Stimulated activated naive CD8-positive, alpha-beta T cell treated with anti-CD3 and anti-CD28 coated beads, Interleukin-15, Interleukin-2, amounts not matched to agents 100 U/mL and 50 U/mL, for 24 hours (primary cell): Measurements from ENCODE around the gene PSMD11.

Experiments used
- ATAC-seq: fragments of 150-1000 bp; cut with Tn5 transposase; one replicate; pipeline ENCODE4 v1.10.0; 2021
- DNase-seq: peaks from one replicate; pipeline ENCODE4 v3.0.0; 2021

The PSMD11 gene

DNA sequence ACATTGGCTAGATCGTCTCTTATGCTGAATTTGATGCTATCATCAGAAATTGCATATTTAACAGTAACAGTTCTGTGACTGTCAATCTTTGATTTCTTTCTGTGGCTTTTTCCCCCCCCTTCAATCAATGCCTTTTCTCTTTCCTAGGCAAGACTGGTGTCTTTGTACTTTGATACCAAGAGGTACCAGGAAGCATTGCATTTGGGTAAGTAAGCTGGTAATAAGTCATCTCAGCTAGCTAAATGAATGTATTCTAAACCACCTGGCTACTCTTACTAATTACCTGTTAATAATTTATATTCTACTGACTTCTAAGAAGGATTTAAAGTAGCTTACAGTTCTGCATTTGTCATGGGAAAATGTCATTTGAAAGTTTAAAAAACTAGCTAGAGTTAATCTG lies 20.1 kb downstream of the PSMD11 start:
- ATAC-seq (no peak), DNase-seq (no peak)

DNA sequence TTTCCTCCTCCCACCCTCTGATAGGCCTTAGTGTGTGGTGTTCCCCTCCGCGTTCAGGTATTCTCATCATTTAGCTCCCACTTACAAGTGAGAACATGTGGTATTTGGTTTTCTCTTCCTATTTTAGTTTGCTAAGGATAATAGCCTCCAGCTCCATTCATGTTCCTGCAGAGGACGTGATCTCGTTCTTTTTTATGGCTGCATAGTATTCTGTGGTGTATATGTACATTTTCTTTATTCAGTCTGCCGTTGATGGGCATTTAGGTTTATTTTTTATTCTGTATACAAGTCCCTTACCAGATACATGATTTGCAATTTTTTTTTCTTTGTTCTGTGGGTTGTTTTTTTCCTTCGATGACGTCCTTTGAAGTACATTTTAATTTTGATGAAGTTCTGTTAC lies 23.6 kb downstream of the PSMD11 start:
- DNase-seq (no peak), ATAC-seq (no peak)

DNA sequence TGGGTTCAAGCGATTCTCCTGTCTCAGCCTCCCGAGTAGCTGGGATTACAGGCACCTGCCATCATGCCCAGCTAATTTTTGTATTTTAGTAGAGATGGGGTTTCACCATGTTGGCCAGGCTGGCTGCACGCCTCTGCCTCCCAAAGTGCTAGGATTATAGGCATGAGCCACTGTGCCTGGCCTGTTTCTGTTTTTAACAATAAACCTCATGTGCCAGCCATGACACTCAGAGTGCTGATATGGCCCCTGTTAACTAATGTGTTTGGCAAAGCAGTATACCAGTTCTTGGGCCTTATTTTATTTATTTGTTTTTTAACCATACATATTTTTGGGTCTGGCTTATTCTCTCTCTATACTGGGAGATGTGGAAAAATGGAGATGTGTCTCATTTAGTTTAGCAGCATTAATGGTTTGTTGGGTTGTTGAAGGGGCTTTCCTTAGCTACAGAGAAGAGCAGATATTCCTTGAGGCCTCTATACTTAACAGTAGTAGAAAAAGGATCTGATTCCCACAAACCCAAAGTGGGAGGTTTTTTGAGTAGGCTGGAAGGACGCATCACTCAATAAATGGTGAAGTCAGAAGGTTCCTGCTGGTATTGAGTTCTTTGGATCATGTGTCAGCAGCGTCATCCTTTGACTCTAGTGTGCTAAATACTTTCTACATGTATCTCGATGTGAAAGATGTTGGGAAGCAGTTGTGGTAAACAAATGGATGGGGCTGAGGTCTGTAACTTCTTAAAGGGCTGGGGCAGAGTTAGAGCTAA lies 26.3 kb downstream of the PSMD11 start:
- DNase-seq = no peak
- ATAC-seq = no peak

DNA sequence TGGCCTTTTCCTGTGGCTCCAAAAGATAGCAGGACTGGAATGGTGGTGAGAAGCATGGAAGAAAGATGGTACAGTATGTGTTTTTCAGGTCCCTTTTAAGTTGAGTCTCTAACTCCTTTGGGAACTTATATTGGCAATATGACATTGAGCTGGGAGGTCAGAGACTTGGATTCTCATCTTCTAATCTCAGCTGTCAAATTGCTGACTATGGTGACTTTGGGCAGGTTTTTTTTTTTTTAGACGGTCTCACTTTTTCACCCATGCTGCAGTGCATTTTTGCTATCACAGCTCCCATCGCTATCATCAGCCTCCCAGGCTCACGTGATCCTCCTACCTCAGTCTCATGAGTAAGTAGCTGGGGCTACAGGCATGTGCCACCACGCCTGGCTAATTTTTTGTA lies 27.3 kb downstream of the PSMD11 start:
- no peak for ATAC-seq

DNA sequence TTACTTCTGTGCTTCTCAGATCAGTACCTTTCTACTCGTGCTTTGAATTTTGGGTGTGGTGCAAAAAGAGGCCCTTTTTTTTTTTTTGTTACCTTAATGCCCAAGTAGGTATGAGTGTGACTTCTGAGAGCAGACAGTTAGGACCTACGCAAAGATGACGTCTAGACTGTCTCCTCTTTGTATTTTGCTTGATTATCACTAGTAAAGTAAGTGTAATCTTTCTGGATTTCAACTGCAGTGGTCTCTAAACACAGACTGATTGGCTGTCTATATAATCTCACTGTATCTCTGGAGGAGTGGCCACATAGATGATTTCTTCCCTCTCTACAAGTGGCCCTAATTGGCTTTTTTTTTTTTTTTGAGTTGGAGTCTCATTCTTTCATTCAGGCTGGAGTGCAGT lies 30.9 kb downstream of the PSMD11 start:
- ATAC-seq (no peak), DNase-seq (no peak)

More for the DNA sequence above, 27.3 kb downstream of the PSMD11 start:
- no peak for DNase-seq

DNA sequence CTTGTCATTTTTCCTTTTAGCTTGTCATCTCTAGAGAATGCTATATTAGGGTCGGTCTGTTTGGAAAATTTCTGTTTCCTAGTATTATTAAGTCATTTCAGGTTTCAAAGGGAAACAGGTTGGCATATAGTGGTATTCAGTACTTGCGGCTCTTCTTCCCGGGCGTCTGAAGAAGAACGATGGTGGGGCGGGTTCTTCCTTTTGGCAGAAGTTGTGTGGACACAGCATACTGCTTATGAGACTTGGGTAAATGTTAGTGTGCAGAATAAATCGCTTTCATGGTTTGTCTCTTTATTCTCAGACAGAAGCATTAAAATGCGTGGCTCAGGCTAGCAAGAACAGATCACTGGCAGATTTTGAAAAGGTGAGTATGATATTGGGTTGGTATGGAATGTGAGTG lies 32.9 kb downstream of the PSMD11 start:
- ATAC-seq (no peak), DNase-seq (no peak)

DNA sequence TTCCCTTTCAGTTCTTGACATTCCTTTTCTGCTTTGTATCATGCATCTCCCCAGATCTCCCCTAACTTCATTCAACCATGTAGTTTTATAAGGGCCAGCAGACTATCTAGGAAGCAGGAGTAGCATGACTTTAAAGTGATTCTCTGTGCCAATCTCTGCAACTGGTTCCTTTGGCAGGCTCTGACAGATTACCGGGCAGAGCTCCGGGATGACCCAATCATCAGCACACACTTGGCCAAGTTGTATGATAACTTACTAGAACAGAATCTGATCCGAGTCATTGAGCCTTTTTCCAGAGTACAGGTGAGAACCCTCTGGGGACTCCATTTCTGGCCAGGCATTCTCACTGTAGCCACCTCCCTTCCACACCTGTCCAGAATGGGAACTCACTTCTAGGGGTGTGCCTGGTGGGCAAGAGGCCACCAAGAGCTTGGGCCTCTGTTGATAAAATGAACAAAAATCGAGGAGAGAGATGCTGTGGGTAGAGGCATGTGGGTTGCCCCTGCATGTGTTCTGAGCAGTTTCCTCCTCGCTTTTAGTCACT lies 34.8 kb downstream of the PSMD11 start:
- ATAC-seq (no peak), DNase-seq (no peak)

DNA sequence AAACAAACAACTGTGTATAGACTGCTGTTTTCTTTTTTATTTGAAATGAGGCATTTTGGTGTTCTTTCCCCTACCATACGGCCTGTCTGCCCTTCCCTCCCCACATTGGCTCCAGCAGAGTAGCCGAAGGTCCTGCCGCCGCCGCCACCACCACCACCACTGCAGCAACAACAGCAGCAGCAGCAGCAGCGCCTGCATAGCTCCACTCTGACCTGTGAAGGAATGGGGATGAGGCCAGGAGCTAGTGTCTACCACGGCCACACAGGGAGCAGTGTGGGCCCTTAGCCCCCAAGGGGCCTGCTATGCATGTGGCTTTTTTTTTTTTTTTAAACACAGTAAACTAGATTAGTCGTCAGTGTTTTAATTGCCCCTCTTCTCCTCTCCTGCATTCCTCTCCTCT lies 36.9 kb downstream of the PSMD11 start:
- no peak for ATAC-seq
- DNase-seq = no peak

DNA sequence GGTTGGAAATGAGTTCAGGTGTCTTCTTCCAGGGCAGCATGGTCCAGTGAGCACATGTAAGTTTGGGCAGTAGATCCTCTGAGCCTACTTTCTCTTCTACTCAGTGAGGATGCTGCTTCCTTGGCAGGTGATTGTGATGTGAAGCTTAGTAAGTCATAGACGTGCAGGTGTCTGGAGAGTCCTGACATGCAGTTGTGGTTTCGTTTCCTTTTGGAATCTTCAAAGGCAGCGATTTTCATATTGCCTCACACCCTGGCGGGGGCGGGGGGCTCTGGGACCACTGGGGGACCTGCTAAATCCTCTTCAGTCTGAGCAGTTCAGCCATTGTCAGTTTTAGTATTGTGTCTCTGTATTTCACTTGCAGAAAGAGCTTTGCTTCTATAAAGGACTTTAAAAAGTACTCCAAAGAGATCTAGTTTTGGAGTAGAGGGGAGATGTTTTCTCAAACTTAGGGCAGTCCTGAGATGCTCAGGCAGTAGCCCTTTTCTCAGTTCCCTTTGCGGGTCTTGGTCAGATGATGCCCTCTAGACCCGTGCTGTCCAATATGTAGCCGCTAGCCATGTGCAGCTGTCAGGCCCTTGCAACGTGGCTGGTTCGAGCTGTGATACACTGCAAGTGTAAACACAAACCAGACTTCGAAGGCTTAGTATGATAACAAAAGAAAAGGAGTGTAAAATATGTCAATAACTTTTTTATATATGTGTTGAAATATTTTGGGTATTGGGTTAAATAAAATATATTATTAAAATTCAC lies 38.4 kb downstream of the PSMD11 start:
- no peak for DNase-seq
- no peak for ATAC-seq

DNA sequence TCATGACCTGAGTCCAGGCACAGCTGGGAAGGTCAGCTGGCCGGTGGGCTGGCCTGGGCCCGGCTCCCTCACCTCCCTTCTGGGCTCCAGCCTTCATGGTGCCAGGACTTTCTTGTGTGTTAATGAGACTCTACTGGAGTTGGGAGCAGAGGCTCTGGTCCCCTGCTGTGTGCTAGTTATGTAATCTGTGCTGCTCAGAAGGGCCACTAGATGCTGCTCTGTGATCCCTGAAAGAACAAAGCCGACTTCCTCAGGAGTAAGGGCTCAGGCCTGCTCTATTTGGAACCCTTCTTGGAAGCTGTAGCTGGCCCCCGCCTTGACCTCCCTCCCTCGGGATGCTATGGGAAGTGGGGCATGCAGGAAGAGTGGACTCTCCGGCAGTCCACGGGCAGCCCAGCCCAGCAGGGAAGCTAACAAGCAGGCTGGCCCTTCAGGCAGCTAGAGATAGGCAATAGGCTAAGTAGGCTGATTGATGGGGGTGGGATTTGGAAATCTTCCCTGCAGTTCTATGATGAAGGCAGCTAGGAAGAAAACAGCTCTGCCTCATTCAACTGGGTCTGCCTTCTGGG lies 39.2 kb downstream of the PSMD11 start:
- ATAC-seq (no peak), DNase-seq (no peak)

DNA sequence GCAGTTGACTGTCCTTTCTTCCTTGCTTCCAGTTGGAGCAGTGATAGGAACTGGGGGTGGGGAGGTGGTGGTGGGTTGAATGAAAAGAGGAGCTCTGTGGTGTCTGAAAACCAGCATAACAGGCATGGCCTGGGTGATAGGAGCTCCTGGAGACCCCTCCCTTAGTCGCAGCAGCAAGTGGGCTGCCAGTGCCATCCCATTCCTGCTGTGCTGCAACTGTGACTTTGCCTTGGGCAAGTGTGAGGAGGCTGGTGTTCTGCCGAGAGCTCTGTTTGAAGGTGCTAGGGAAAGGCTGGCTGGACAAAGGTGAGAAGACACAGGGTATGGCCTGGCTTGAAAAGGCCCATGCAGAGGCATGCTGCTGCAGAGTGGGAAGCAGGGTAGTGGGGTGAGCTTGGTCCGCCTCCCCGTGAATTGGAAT lies 39.7 kb downstream of the PSMD11 start:
- ATAC-seq (no peak), DNase-seq (no peak)

DNA sequence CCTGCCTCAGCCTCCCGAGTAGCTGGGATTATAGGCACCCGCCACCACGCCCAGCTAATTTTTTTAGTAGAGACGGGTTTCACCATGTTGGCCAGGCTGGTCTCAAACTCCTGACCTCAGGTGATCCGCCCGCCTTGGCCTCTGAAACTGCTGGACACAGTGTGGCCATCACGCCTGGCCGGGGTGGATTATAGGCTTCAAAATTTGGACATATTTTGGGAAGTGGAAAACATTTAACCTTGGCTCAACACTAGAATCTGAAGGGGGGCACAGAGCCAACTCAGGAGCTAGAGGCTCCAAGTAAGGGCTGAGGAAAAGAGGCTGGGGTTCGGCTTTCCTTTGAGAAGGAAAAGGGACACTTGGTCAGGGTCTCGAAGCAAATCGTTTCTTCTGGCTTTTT lies 40.3 kb downstream of the PSMD11 start:
- DNase-seq = no peak
- no peak for ATAC-seq

DNA sequence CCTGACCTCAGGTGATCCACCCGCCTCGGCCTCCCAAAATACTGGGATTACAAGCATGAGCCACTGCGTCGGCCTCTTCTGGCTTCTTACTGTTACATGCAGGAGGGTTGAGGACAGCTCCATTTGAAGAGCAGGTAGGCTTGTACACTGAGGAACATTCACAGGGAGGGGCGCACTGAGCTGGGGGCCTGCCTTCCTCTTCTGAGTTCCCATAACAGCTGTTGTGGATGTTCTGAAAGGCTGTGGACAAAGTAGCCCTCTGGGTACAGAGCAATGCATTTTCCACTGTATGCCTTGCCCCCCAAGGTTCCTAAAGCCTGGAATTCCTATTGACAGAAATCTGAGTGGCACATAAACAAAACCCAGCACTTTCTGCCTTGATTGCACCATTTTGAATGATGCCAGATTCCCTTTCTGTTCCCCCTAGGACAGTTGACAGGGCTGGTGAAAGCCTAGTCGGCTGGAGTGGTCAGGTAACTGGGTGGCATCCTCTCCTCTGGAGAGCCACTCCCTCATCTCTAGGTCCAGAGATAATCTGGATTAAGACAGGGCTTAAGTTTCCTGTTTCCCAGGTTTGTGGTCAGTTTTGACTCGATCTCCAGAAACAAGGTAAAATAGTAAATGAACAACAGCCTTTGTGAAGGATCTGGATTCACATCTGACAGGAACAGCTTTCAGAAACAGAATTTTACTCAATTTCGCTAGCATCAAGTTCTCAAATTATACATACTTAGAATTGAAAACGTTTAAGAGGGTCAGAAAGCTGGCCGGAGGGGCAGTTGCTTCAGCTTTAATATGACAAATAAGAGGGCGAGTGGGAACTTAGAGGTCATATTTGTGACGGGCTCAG lies 41.2 kb downstream of the PSMD11 start:
- no peak for ATAC-seq
- DNase-seq = no peak

DNA sequence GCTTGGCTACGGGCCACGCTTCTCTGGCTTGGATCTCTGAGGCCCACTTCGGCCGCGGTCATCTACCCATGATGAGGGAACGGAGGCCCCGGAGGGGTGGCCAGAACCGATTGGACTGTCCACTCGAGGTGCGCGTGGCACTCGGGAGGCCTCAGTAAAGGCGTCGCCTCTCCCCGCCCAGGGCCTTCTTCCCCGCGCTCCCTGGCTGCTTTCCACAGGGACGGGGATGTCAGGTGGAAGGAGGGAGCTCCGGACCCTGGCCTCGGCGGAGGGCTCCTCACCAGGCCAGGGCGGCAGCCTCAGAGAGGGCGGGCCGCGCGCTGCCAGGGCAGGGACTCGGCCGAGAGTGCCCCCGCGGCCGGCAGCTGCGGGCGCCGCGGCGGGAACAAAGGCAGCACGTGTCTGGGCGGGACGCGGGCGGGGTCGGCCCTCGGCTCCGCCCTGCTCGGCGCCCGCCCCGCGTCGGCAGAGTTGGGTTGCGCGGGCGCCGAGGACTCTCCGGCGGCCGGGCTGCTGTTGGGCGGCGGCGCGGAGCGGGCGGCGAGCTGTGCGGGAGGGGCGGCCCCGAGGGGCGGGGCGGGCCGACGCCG lies 41.9 kb downstream of the PSMD11 start:
- ATAC-seq (peak; percentile 78), DNase-seq (peak; percentile 76)

DNA sequence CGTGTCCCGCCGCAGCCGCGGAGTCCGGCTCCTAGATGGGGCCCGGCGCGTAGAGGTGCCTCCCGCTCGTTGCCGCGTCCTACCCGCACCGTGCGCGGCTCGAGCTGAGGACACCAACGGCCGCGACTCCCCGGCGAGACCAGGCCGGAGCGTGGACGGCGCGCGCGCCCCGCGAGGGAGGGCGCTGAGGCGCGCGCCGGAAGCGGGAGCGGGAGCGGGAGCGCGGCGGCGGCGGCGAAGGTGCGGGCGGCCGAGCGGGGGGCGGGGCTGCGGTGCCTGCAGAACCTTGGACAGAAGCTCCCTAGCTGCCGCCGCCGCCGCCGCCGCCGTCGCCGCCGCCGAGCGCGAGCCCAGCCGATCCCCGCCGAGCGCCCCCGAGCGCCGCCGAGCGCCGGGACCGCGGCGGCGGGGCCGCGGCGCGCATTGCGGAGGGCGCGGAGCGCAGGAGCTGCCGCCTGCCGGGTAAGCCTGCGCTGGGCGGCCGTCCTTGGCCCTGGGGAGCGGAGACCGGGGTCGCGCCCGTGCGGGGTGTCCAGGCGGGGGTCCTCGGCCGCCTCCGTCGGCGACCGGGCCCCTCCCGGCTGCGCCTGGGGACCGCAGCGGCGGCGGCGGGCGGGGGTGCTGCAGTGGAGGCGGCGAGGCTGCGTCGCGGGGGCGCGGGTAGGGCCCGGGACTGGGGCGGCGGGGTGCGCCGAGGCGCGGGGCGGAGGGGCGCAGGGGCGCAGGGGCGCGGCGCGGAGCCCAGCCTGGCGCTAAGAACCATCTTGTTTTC lies 42.6 kb downstream of the PSMD11 start, which contains the start of gene CDK5R1:
TSS of gene CDK5R1 (plus strand) at position 293 of the 772 bp plus-strand sequence. CDS start 628 bp downstream, outside the sequence.
- DNase-seq (peak; percentile 78), ATAC-seq (peak; percentile 57)

DNA sequence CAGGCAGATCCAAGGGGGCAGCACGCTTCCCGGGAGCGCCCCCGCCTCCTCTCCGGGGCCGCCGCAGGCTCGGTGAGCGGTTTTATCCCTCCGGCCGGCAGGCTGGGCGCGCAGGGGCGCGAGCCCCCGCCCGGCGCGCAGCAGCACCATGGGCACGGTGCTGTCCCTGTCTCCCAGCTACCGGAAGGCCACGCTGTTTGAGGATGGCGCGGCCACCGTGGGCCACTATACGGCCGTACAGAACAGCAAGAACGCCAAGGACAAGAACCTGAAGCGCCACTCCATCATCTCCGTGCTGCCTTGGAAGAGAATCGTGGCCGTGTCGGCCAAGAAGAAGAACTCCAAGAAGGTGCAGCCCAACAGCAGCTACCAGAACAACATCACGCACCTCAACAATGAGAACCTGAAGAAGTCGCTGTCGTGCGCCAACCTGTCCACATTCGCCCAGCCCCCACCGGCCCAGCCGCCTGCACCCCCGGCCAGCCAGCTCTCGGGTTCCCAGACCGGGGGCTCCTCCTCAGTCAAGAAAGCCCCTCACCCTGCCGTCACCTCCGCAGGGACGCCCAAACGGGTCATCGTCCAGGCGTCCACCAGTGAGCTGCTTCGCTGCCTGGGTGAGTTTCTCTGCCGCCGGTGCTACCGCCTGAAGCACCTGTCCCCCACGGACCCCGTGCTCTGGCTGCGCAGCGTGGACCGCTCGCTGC lies 43.3 kb downstream of the PSMD11 start:
- ATAC-seq (no peak), DNase-seq (peak; percentile 46)

DNA sequence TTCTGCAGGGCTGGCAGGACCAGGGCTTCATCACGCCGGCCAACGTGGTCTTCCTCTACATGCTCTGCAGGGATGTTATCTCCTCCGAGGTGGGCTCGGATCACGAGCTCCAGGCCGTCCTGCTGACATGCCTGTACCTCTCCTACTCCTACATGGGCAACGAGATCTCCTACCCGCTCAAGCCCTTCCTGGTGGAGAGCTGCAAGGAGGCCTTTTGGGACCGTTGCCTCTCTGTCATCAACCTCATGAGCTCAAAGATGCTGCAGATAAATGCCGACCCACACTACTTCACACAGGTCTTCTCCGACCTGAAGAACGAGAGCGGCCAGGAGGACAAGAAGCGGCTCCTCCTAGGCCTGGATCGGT lies 43.9 kb downstream of the PSMD11 start:
- ATAC-seq (no peak), DNase-seq (no peak)

DNA sequence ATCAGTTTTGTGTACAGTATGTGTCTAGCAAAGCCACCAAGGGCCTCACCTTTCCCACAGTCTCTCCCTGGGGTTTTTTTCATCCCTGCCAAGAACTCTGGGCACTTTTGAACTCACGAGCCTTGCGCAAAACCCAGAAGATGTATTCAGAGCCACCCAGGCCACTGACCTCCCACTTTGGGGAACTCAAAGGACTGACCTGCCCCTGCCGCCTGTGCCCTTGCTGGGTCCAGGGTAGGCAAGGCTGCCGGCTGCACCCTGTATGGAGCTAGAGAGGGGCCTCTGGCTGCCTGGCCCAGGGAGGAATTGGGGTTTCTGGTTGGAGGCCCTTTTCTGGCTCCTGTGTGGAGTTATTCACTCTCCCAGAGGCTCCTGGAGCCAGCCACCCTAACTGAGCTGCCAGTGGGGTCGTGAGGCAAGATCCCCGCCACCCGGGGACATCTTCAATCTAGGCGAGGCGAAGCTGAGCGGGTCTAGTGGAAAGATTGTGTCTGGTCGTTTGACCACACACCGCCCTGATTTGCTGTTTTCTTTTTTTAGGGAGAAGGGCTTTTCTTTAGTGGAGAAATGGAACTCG lies 44.4 kb downstream of the PSMD11 start:
- ATAC-seq (no peak), DNase-seq (no peak)

DNA sequence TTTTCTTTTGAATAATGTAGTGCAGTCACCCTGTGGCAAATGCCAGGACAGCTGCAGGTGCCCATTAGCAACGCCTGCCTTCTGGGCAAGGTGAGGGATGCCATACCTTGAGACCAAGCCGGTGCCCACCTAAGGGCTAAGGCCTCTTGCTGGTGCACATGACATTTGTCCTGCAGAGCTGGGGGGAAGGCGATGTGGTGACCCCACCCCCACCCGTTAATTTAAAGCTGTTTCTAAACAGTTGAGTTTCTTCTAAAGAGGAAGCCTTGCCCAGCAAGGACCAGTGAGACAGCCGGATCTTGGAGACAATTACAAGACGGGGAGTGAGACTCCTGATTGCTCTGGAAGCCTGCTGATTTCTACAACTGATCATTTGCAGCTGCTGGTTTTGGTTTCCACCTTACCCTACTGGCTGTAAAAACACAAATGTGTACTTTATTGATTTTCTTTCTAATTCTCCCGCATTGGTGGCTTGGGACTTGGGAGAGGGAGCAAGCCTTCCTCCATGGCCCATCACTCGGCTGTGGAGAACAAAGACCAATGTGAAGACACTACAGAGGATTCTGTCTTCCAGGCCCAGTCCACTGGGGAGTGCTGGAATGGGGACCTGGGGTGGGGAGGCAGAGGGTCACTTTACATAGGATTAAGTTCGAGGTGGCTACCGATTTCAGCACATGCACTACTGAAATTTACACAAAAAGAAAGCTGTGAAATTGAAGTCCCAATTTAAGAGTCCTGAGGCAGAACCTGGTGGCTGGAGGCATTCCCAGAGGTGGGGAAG lies 45.2 kb downstream of the PSMD11 start:
- DNase-seq = no peak

More for the DNA sequence above, 45.2 kb downstream of the PSMD11 start:
- no peak for ATAC-seq
